Lung (tissue), 12 donors: Measurements from ENCODE around the gene MRTFA. TPM values are rescaled to one million over a fixed set of nuclear protein-coding genes. Genes with fewer than 3 reads are reported as not detected.

ENCODE experiments used
- ATAC-seq: fragments of 200-7000 bp; cut with Tn5 transposase; one replicate; pipeline ENCODE4 v1.9.1; 2020; ENCODE audit warnings: moderate number of reproducible peaks; ENCODE audit not compliant: insufficient read depth, low FRiP score
- DNase-seq, 3 donors: peaks; one replicate each; pipeline ENCODE4 v3.0.0-alpha.2; 2013 to 2017
- H3K27ac ChIP-seq, 2 donors: one replicate each; pipeline ENCODE4 v1.5.1; 2013; ENCODE audit warnings: mild to moderate bottlenecking in 2 of 2, moderate library complexity in 2 of 2, control low read depth in 1 of 2, inconsistent platforms in 1 of 2, low read depth in 1 of 2, low read length in 1 of 2
- H3K27me3 ChIP-seq, 3 donors: one replicate each; pipeline ENCODE4 v1.5.1; 2013; ENCODE audit warnings: low read length in 2 of 3; ENCODE audit not compliant: control insufficient read depth in 3 of 3, insufficient read depth in 3 of 3
- H3K36me3 ChIP-seq, 4 donors: one replicate each; pipeline ENCODE4 v1.5.1; 2013; ENCODE audit warnings: low read length in 4 of 4, mild to moderate bottlenecking in 1 of 4, moderate library complexity in 1 of 4; ENCODE audit not compliant: control insufficient read depth in 4 of 4, insufficient read depth in 4 of 4
- H3K4me1 ChIP-seq, 5 donors: one replicate each; pipeline ENCODE4 v1.5.1; 2013; ENCODE audit warnings: low read length in 5 of 5, mild to moderate bottlenecking in 2 of 5, moderate library complexity in 1 of 5; ENCODE audit not compliant: control insufficient read depth in 5 of 5, insufficient read depth in 5 of 5
- H3K4me3 ChIP-seq: one replicate; pipeline ENCODE4 v1.5.1; 2013; ENCODE audit warnings: mild to moderate bottlenecking, control low read depth, moderate library complexity
- H3K9ac ChIP-seq, 2 donors: one replicate each; pipeline ENCODE4 v1.5.1; 2013; ENCODE audit warnings: low read length in 2 of 2, control low read depth in 1 of 2; ENCODE audit not compliant: insufficient read depth in 1 of 2
- H3K9me3 ChIP-seq, 4 donors: one replicate each; pipeline ENCODE4 v1.5.1; 2013; ENCODE audit warnings: low read length in 3 of 4, mild to moderate bottlenecking in 1 of 4, moderate library complexity in 1 of 4; ENCODE audit not compliant: control insufficient read depth in 4 of 4, insufficient read depth in 3 of 4
- CTCF ChIP-seq: IDR thresholded peaks from 2 replicates; pipeline ENCODE4 v1.5.1; 2012; ENCODE audit warnings: mild to moderate bottlenecking; ENCODE audit errors: control extremely low read depth, extremely low read depth
- WGBS, 2 donors: extraction: QIAGEN DNeasy Blood & Tissue Kit; methylation state at CpG; one replicate each; pipeline ENCODE4 v1.1.7; 2013; 5-methylcytosine and 5-hydroxymethylcytosine counted together
- polyA plus RNA-seq, 2 donors: library from polyadenylated mRNA; stranded (reverse); fragments of 200-250 nt; gene quantifications; one replicate each; pipeline ENCODE4 v1.2.1, GENCODE V29; 2013
- total RNA-seq, 2 donors: library from RNA; depleted of rRNA in 1 of 2; stranded (reverse); fragments of >200 nt in 1 of 2; gene quantifications; one replicate each; pipeline ENCODE4 v1.2.1, GENCODE V29; 2014 to 2021
- donor health status: control.
- donor health status: control.
- donor health status: Bipolar disorder and iron deficiency.
- donor health status: healthy.
- donor health status: DM: yes; HTN: yes; CAD: no.

Gene MRTFA
- total and polyA plus RNA-seq, 4 donors = 26.3 to 64.0 (median 40.1) TPM

- peaks cover 11 to 77% (median 34%) of the 10 kb centered on the region in 4 donors for H3K36me3 ChIP-seq
- H3K27me3 ChIP-seq = no peaks in the 10 kb centered on the region
- H3K9me3 ChIP-seq = no peaks in the 10 kb centered on the region
- no peak for TF ChIP-seq CTCF
- H3K27ac ChIP-seq = no peak overlapping the region
- WGBS, 2 donors = 92 to 96% methylated on average over 37 of the region's 37 CpGs
- no peak overlapping the region for H3K4me3 ChIP-seq
- ATAC-seq (no peak), DNase-seq (no peak)
- H3K4me1 ChIP-seq = no peaks in the 10 kb centered on the region
- no peak overlapping the region for H3K9ac ChIP-seq
Observed at GRCh38 chr22:40407021-40407761, 229.3 kb downstream of the MRTFA start.

- DNase-seq (no peak), ATAC-seq (no peak)
- peaks cover 7 to 75% (median 40%) of the 10 kb centered on the region in 4 donors for H3K36me3 ChIP-seq
- 94 to 95% methylated on average over 31 of the region's 31 CpGs for WGBS, 2 donors
- TF ChIP-seq CTCF = no peak
- H3K4me3 ChIP-seq = no peak overlapping the region
- H3K27ac ChIP-seq = no peak overlapping the region
- H3K9ac ChIP-seq = no peak overlapping the region
- H3K4me1 ChIP-seq = no peaks in the 10 kb centered on the region
- no peaks in the 10 kb centered on the region for H3K27me3 ChIP-seq
- no peaks in the 10 kb centered on the region for H3K9me3 ChIP-seq
Observed at GRCh38 chr22:40406063-40406890, 230.2 kb downstream of the MRTFA start.

- Histone ChIP-seq H3K36me3 (peaks cover 3 to 67% (median 43%) of the 10 kb centered on the region in 4 donors), H3K9me3 (no peaks in the 10 kb centered on the region), H3K27ac (no peak overlapping the region), H3K4me1 (no peaks in the 10 kb centered on the region), H3K4me3 (no peak overlapping the region), H3K9ac (no peak overlapping the region), H3K27me3 (no peaks in the 10 kb centered on the region)
- WGBS, 2 donors = 92% methylated on average over 28 of the region's 28 CpGs
- TF ChIP-seq CTCF = no peak
- DNase-seq (no peak), ATAC-seq (no peak)
Observed at GRCh38 chr22:40405178-40406062, 231.1 kb downstream of the MRTFA start.
